Ishikawa (cell line): ENCODE measurements around the gene NFXL1.

Experiments
- CEBPB ChIP-seq: IDR thresholded peaks from 2 replicates; pipeline ENCODE4 v1.6.1; 2012
- CREB1 ChIP-seq: IDR thresholded peaks from 2 replicates; pipeline ENCODE4 v1.6.1; 2012; ENCODE audit warnings: low read depth
- EGR1 ChIP-seq: IDR thresholded peaks from 2 replicates; pipeline ENCODE4 v1.6.1; 2012
- EP300 ChIP-seq: IDR thresholded peaks from 2 replicates; pipeline ENCODE4 v1.6.1; 2012; ENCODE audit warnings: borderline replicate concordance
- FOXM1 ChIP-seq: IDR thresholded peaks from 2 replicates; pipeline ENCODE4 v1.6.1; 2012; ENCODE audit warnings: low read depth, borderline replicate concordance
- MAX ChIP-seq: IDR thresholded peaks from 2 replicates; pipeline ENCODE4 v1.6.1; 2012
- RAD21 ChIP-seq: IDR thresholded peaks from 2 replicates; pipeline ENCODE4 v1.6.1; 2012; ENCODE audit warnings: low read depth
- YY1 ChIP-seq: IDR thresholded peaks from 2 replicates; pipeline ENCODE4 v1.6.1; 2012; ENCODE audit warnings: low read depth

- TF ChIP-seq EGR1 (no peak), RAD21 (no peak), YY1 (no peak), CREB1 (no peak), MAX (no peak), CEBPB (no peak), EP300 (no peak), FOXM1 (no peak)
These were observed 14.7 kb downstream of the NFXL1 start for GRCh38 chr4:47899639-47900038.
